ENCODE measurements around the gene FBXL17. TPM values are rescaled to one million over a fixed set of nuclear protein-coding genes. Genes with fewer than 3 reads are reported as not detected.

The FBXL17 gene
- total RNA-seq, 1 donor from 2014 or later: 27.1 TPM

GRCh38 chr5:107915176-107915812 lies 466.6 kb downstream of the FBXL17 start:
- no peak for DNase-seq (ENCODE audit: low spot score)

GRCh38 chr5:107913494-107913893 lies 468.4 kb downstream of the FBXL17 start:
- DNase-seq (ENCODE audit: low spot score): no peak

- DNase-seq (ENCODE audit: low spot score): no peak
Observed at GRCh38 chr5:107900721-107901120, 481.2 kb downstream of the FBXL17 start.

GRCh38 chr5:107894361-107894760 lies 487.5 kb downstream of the FBXL17 start:
- no peak for DNase-seq (ENCODE audit: low spot score)

- no peak for DNase-seq (ENCODE audit: low spot score)
Observed at GRCh38 chr5:107893642-107894041, 488.3 kb downstream of the FBXL17 start.

- no peak for DNase-seq (ENCODE audit: low spot score)
Observed at GRCh38 chr5:107889387-107889786, 492.5 kb downstream of the FBXL17 start.

- DNase-seq (ENCODE audit: low spot score): no peak
Observed at GRCh38 chr5:107888541-107888940, 493.4 kb downstream of the FBXL17 start.

GRCh38 chr5:107887166-107887943 lies 494.5 kb downstream of the FBXL17 start:
- no peak for DNase-seq (ENCODE audit: low spot score)

GRCh38 chr5:107885601-107886000 lies 496.3 kb downstream of the FBXL17 start:
- no peak for DNase-seq (ENCODE audit: low spot score)

GRCh38 chr5:107884871-107885270 lies 497.0 kb downstream of the FBXL17 start:
- no peak for DNase-seq (ENCODE audit: low spot score)

GRCh38 chr5:107878661-107879060 lies 503.2 kb downstream of the FBXL17 start:
- no peak for DNase-seq (ENCODE audit: low spot score)

- DNase-seq (ENCODE audit: low spot score): no peak
Observed at GRCh38 chr5:107876906-107877305, 505.0 kb downstream of the FBXL17 start.

GRCh38 chr5:107876261-107876660 lies 505.6 kb downstream of the FBXL17 start:
- DNase-seq (ENCODE audit: low spot score): no peak

GRCh38 chr5:107875833-107876232 lies 506.1 kb downstream of the FBXL17 start:
- no peak for DNase-seq (ENCODE audit: low spot score)

- no peak for DNase-seq (ENCODE audit: low spot score)
Observed at GRCh38 chr5:107874795-107875194, 507.1 kb downstream of the FBXL17 start.

GRCh38 chr5:107873877-107874276 lies 508.0 kb downstream of the FBXL17 start:
- no peak for DNase-seq (ENCODE audit: low spot score)

- DNase-seq (ENCODE audit: low spot score): no peak
Observed at GRCh38 chr5:107871023-107871422, 510.9 kb downstream of the FBXL17 start.

- no peak for DNase-seq (ENCODE audit: low spot score)
Observed at GRCh38 chr5:107869438-107870115, 512.3 kb downstream of the FBXL17 start.

GRCh38 chr5:107868650-107869409 lies 513.1 kb downstream of the FBXL17 start:
- DNase-seq (ENCODE audit: low spot score): no peak

GRCh38 chr5:107867266-107867665 lies 514.6 kb downstream of the FBXL17 start:
- no peak for DNase-seq (ENCODE audit: low spot score)

GRCh38 chr5:107864793-107865192 lies 517.1 kb downstream of the FBXL17 start:
- no peak for DNase-seq (ENCODE audit: low spot score)

GRCh38 chr5:107863125-107863524 lies 518.8 kb downstream of the FBXL17 start:
- no peak for DNase-seq (ENCODE audit: low spot score)
